Kidney (tissue), 14 donors: ENCODE data around the gene RNF157. TPM values are rescaled to one million over a fixed set of nuclear protein-coding genes. Genes with fewer than 3 reads are reported as not detected.

Experiments
- DNase-seq, 5 donors: peaks; one replicate each; pipeline ENCODE4 v3.0.0-alpha.2; 2013 to 2020
- FAIRE-seq: peaks from 2 replicates; lab custom pipeline; 2012; peaks lifted over from hg19 to GRCh38; lab: Jason Lieb, UNC
- H3K27ac ChIP-seq, 2 donors: one replicate each; pipeline ENCODE4 v1.7.0; 2013; ENCODE audit warnings: low read depth in 2 of 2, low read length in 2 of 2, inconsistent platforms in 1 of 2
- H3K27me3 ChIP-seq: one replicate; pipeline ENCODE4 v1.7.1; 2013; ENCODE audit warnings: low read length, inconsistent platforms; ENCODE audit not compliant: control insufficient read depth, insufficient read depth
- H3K36me3 ChIP-seq, 3 donors: one replicate each; pipeline versions ENCODE4 v1.7.0 to v1.7.1; 2013; ENCODE audit warnings: low read length in 3 of 3, control low read depth in 1 of 3, inconsistent platforms in 1 of 3; ENCODE audit not compliant: insufficient read depth in 3 of 3, control insufficient read depth in 2 of 3
- H3K4me1 ChIP-seq, 3 donors: one replicate each; pipeline versions ENCODE4 v1.7.0 to v1.7.1; 2013; ENCODE audit warnings: low read length in 3 of 3, inconsistent platforms in 1 of 3, low read depth in 1 of 3; ENCODE audit not compliant: control insufficient read depth in 2 of 3, insufficient read depth in 2 of 3
- H3K4me3 ChIP-seq, 3 donors: one replicate each; pipeline versions ENCODE4 v1.7.0 to v1.8.1; 2013; ENCODE audit warnings: low read length in 3 of 3, control low read depth in 1 of 3, inconsistent platforms in 1 of 3
- H3K9ac ChIP-seq, 3 donors: one replicate each; pipeline versions ENCODE4 v1.7.0 to v1.7.1; 2013; ENCODE audit warnings: low read length in 3 of 3, control low read depth in 1 of 3, inconsistent platforms in 1 of 3
- H3K9me3 ChIP-seq, 3 donors: one replicate each; pipeline versions ENCODE4 v1.7.0 to v1.7.1; 2013; ENCODE audit warnings: low read length in 3 of 3, control low read depth in 1 of 3, inconsistent platforms in 1 of 3; ENCODE audit not compliant: control insufficient read depth in 2 of 3, insufficient read depth in 1 of 3
- intact Hi-C: fragments of 100-400 bp; cut with DNase I; formaldehyde crosslinking; loops from one replicate; pipeline ENCODE4 v1.11.1; 2022
- polyA plus RNA-seq: library from polyadenylated mRNA; stranded (reverse); fragments of 350-450 nt; fragmentation: Illumina TruSeq; extraction: RNeasy Lipid Tissue Mini Kit (QIAGEN cat#74804); gene quantifications from one replicate; pipeline ENCODE4 v1.2.3, GENCODE V29; 2014; ENCODE audit warnings: low read depth, low replicate concordance; ENCODE audit not compliant: insufficient read depth
- total RNA-seq: library from RNA; stranded (reverse); fragmentation: NEBNext Ultra II Directional; extraction: Animal tissue kit (Norgen Biotek cat#: 25700); gene quantifications from one replicate; pipeline ENCODE4 v1.2.1, GENCODE V29; 2021
- TF ChIP-seq, protein P1 (sequence below): IDR thresholded peaks from 3 replicates; pipeline ENCODE4 v1.5.1; 2012; ENCODE audit warnings: mild to moderate bottlenecking, moderate library complexity, borderline replicate concordance; ENCODE audit not compliant: insufficient read depth; ENCODE audit errors: extremely low read depth
- donor health status: control.
- donor health status: control.
- donor health status: control.
- donor health status: control.
- donor health status: control.
- donor health status: DM: yes; HTN: yes; CAD: no.
- donor health status: Normal renal cell carcinoma (clear cell type).

RNF157 gene
- total and polyA plus RNA-seq, 2 donors from 2014 or later: 4.8 to 12.4 TPM

GRCh38 chr17:76138234-76138895, 101.9 kb downstream of the RNF157 start:
- FAIRE-seq: no peak
- H3K9ac ChIP-seq: no peak overlapping the region

DNA sequence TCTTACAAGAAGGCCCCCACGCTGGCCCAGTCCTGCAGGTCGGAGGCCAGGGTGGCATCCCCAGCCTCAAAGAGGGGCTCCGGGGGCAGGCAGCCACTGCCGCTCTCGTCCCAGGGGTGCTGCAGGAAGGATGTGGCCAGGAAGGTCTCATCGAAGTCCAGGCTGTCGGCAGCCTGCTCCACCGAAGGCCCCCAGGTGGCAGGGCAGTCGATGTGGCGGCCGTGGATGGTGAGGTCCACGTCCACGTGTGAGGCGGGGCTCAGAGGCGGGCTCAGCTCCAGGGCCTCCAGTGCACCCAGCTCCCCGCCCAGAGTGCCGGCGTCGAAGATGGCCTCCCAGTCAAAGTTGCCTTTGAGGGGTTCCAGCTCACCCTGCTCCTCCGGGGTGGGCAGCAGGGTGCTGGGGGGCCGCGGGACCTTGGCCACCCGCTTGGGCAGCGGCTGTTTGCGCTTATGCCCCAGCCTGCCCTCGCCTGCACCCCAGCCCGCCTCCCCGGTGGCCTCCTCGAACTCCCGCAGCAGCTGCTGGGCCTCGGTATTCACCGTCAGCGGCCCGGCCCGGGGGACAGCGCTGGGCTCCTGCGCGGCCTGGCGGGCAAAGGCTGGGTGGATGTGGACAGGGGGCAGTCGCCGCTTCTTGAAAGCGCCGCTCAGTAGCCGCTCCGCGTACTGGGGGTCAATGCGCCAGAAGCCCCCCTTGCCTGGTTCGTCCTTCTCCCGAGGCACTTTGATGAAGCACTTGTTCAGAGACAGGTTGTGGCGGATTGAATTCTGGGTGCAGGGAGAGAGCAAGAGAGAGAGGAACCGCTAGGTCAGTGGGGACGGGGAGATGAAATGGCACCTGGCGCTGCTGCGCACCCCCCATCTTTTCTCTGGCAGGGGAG, 102.7 kb downstream of the RNF157 start:
- H3K4me1 ChIP-seq: peaks cover 3 to 22% (median 10%) of the 10 kb centered on the region in 3 donors
- peak overlapping the region in 1 of 2 donors; percentile 51 for H3K27ac ChIP-seq
- no peaks in the 10 kb centered on the region for H3K9me3 ChIP-seq
- H3K36me3 ChIP-seq: no peaks in the 10 kb centered on the region
- peak overlapping the region in 1 of 3 donors; percentile 25 for H3K4me3 ChIP-seq
- no peak overlapping the region for H3K9ac ChIP-seq
- DNase-seq (peak in 2 of 5 donors; percentile 51 to 72), FAIRE-seq (no peak)
- intact Hi-C loops: no loop called here
- peaks cover 11% of the 10 kb centered on the region for H3K27me3 ChIP-seq
- TF ChIP-seq, protein P1, sequence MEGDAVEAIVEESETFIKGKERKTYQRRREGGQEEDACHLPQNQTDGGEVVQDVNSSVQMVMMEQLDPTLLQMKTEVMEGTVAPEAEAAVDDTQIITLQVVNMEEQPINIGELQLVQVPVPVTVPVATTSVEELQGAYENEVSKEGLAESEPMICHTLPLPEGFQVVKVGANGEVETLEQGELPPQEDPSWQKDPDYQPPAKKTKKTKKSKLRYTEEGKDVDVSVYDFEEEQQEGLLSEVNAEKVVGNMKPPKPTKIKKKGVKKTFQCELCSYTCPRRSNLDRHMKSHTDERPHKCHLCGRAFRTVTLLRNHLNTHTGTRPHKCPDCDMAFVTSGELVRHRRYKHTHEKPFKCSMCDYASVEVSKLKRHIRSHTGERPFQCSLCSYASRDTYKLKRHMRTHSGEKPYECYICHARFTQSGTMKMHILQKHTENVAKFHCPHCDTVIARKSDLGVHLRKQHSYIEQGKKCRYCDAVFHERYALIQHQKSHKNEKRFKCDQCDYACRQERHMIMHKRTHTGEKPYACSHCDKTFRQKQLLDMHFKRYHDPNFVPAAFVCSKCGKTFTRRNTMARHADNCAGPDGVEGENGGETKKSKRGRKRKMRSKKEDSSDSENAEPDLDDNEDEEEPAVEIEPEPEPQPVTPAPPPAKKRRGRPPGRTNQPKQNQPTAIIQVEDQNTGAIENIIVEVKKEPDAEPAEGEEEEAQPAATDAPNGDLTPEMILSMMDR: no peak

More at GRCh38 chr17:76138234-76138895, 101.9 kb downstream of the RNF157 start:
- Histone ChIP-seq H3K36me3 (no peaks in the 10 kb centered on the region), H3K4me3 (peak overlapping the region in 1 of 3 donors; percentile 25), H3K4me1 (peaks cover 3 to 18% (median 10%) of the 10 kb centered on the region in 3 donors), H3K27ac (peak overlapping the region in 1 of 2 donors; percentile 51), H3K27me3 (peaks cover 11% of the 10 kb centered on the region), H3K9me3 (no peaks in the 10 kb centered on the region)
- TF ChIP-seq, protein P1: no peak
- intact Hi-C loops: no loop called here
- peak; percentile 87 to 95 (median 94) for DNase-seq

DNA sequence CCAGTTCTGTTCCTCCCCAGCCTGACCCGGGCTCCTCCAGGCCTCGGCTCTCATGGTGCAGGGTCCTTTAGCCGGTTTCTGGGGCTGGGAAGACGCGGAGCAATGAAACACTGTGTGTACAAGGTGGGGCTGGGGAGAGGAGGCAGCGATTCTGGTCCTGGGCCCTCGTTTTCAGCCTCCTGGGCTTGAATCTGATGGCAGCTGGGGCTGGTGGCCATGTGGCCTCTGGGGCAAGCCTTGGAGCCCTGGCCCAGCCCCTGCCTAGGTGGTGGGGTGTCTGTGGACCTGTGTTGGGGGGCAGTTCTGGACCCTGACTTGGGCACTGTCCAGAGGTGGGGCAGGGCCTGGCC, 103.3 kb downstream of the RNF157 start:
- no peak overlapping the region for H3K9ac ChIP-seq
- H3K9me3 ChIP-seq: no peaks in the 10 kb centered on the region
- no peaks in the 10 kb centered on the region for H3K36me3 ChIP-seq
- no peak overlapping the region for H3K27ac ChIP-seq
- H3K4me3 ChIP-seq: no peak overlapping the region
- intact Hi-C loops: no loop called here
- peaks cover 3 to 19% (median 10%) of the 10 kb centered on the region in 3 donors for H3K4me1 ChIP-seq
- TF ChIP-seq, protein P1: no peak
- DNase-seq (no peak), FAIRE-seq (no peak)
- peaks cover 11% of the 10 kb centered on the region for H3K27me3 ChIP-seq
